B cell (primary cell): ENCODE measurements around the gene TRIM61.

ENCODE experiments used
- EZH2 ChIP-seq: IDR thresholded peaks from 2 replicates; pipeline ENCODE4 v1.6.1; 2012; ENCODE audit warnings: borderline replicate concordance, low read depth, mild to moderate bottlenecking, moderate library complexity, low read length; ENCODE audit not compliant: insufficient read depth, poor library complexity, severe bottlenecking
- TF ChIP-seq, protein P1 (sequence below): fragments of 200-600 bp; IDR thresholded peaks from one replicate; pipeline ENCODE4 v1.8.0; 2022; ENCODE audit warnings: antibody characterized with exemption, mild to moderate bottlenecking

DNA sequence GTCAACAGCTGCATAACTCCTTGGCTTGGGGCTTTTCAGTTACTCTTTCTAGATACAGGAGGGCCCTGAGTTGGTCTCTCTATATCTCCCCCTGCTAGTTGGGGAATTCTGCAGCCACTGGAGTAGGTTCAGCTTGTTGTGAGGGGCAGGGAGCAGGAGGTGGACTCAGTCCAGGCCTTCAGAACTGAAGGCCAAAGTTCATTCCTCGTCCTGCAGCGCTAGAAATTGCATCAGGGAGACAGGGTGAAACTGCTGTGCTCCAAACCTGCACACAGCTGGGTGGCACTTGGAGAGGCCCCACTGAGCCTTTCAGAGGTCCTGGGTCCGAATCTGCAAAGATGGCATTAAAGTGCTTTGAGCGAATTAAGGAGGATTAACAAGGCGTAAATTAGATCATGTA, 29.4 kb upstream of the TRIM61 start:
- TF ChIP-seq, protein P1, sequence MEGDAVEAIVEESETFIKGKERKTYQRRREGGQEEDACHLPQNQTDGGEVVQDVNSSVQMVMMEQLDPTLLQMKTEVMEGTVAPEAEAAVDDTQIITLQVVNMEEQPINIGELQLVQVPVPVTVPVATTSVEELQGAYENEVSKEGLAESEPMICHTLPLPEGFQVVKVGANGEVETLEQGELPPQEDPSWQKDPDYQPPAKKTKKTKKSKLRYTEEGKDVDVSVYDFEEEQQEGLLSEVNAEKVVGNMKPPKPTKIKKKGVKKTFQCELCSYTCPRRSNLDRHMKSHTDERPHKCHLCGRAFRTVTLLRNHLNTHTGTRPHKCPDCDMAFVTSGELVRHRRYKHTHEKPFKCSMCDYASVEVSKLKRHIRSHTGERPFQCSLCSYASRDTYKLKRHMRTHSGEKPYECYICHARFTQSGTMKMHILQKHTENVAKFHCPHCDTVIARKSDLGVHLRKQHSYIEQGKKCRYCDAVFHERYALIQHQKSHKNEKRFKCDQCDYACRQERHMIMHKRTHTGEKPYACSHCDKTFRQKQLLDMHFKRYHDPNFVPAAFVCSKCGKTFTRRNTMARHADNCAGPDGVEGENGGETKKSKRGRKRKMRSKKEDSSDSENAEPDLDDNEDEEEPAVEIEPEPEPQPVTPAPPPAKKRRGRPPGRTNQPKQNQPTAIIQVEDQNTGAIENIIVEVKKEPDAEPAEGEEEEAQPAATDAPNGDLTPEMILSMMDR: no peak
- no peak for TF ChIP-seq EZH2
